Posterior cingulate gyrus (tissue), 11 donors: Measurements from ENCODE around the gene NADK2.

Experiments
- DNase-seq, 10 donors: peaks; one replicate each; pipeline versions ENCODE4 v3.0.0 to v3.0.0-alpha.2; 2020 to 2021; ENCODE audit warnings: mixed read lengths in 3 of 10
- intact Hi-C: fragments of 100-400 bp; cut with DNase I; formaldehyde crosslinking; loops from one replicate; pipeline ENCODE4 v1.15.1; 2023

The NADK2 gene

DNA sequence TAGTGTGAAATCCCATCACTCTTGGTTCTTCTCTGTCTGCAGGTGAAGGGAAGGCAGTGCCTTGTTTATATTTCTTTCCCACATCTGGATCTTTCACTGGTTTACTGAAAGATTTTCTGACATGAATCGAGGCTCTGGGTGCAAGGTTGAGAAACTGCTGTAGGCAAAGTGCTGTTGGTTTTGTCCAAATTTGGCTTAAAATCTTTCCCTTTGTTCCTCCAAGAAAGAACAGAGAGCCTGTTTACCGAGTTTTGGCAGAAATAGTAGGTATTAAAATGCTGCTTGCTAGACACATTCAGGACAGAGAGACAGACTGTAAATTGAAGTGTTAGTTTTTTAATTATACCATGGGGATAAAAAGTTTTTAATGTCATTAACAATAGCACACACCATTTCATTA is 68.3 kb downstream of the NADK2 start:
- DNase-seq, result no peak
- intact Hi-C loops, result loop anchor here (10.0 kb wide), 1 partner anchor 131 kb away; the partner anchor contains the start of gene RANBP3L

DNA sequence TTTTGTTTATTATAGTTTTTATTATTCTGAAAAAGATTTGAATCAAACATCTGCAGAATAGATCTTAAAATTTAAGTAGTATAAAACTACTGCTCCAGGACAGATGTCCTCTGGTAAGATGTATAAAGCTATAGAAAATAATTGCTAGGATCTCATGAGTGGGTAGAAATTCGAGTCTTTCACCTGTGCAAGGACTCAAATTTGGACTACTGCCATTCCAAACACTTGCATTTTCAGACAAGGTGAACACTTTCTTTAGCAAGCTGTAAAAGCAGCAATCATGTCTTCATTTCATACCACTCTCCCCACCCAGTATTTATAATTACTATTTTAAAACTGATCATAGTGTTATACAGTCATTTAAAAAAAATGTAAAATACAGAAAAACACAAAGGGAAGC is 69.1 kb downstream of the NADK2 start:
- intact Hi-C loops, result loop anchor here (10.0 kb wide), 1 partner anchor 132 kb away; the partner anchor contains the start of gene RANBP3L
- DNase-seq, result no peak

DNA sequence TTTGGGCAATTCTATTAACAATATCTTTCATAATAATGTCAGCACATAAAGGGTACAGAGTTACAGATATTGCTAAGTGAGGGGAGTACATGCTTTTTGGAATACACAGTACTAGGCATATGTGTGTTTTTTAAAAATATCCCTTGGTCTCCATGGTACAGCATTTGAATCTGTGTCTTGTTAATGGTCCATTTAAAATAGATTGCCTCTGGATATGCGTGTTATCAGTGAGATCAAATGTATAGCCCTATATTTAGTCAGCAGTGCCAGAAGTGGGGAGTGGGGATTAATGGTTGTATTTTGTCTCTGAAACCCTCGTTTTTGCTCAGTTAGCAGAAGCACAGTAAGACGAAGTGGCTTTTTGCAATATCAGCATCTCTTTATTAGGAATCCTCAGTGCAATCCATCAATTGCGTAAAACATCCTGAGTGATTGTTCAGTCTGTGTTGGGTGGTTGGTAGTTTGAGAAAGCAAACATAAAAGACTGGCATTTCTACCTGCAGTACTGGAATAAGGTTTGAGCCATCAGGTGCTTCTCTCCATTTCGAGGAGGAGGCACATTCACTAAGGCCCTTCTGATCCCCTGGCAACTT is 70.8 kb downstream of the NADK2 start:
- intact Hi-C loops, result loop anchor here (10.0 kb wide), 1 partner anchor 134 kb away; the partner anchor contains the start of gene RANBP3L
- DNase-seq, result no peak

DNA sequence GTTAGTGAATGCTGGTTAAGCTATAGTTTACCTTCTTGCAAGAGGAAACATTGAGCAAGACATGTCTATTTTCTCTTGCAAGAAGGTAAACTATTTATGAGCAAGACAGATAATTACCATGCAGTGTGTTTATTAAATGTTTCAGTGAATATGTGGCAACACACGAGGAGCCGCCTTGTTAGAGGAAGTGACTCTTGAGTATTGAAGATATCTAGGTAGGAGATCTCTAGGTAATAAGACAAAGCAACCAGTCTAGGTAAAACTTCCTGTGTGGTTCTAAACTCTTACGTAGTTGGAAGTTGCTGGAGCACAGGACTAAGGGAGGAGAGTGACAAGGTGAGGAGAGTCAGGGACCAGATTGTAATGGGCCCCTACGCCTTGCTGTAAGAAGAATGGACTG is 73.0 kb downstream of the NADK2 start:
- intact Hi-C loops, result no loop called here
- DNase-seq, result no peak

DNA sequence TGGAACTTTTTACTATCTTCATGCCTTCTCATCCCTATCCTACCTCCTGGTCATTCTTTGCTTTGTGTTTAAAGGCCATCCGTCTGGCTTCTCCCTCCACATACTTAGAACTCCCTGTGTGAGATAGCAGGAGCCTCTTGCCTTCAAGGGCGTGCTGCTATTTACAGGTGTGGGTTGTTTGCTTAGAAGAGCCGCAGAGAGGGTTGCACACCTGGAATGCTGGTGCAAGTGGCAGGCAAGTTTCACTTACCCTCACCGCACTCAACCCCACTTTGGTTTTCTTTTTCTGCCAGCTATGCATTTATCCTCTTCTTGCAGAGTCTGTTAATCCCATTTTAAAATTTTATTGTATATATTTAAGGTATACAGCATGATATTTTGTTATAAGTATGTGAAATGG is 77.3 kb downstream of the NADK2 start:
- intact Hi-C loops, result no loop called here
- no peak for DNase-seq

DNA sequence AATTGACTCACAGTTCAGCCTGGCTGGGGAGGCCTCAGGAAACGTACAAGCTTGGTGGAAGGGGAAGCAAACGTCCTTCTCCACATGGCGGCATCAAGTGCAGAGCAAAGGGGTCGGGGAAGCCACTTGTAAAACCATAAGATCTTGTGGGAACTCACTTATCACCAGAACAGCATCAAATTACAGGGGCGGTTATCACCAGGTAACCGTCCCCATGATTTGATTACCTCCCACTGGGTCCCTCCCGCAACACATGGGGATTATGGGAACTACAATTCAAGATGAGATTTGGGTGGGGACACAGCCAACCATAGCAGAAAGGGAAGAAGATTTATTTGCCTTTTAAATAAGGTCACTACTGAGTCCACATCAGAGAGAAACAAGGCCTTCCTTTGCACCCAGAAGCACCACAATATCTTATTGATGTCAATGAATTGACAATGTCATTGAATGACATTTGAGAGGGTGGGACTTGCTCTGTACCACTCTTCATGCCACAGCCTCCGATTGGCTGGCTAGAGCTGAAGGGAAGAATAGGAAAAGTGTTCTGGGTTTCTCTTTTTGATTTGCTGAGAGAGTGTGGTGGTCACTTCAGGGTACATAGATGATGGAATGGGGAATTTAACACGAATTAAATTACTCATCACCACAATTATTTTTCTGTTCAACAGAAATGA is 78.8 kb downstream of the NADK2 start:
- intact Hi-C loops, result no loop called here
- DNase-seq, result peak in 5 of 10 donors; percentile 23 to 84 (median 33)

DNA sequence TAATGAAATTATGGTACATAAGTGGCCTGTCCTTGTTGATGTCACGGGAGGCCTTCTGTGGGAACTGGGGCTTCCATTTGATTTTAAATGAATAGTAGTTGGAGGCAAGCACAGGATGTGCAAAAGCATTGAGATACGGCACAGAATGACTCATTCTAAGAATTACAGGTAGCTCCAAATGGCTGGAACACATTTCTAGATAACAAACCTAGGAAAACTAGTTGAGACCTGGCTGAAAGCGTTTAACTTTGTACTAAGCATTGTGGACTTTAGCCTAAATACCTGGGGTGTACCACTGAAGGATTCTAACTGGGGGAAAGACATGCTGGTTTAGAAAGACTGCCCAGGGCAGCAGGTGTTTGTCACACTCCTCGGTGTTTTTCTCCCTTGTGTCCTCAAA is 80.4 kb downstream of the NADK2 start:
- intact Hi-C loops, result no loop called here
- DNase-seq, result no peak

DNA sequence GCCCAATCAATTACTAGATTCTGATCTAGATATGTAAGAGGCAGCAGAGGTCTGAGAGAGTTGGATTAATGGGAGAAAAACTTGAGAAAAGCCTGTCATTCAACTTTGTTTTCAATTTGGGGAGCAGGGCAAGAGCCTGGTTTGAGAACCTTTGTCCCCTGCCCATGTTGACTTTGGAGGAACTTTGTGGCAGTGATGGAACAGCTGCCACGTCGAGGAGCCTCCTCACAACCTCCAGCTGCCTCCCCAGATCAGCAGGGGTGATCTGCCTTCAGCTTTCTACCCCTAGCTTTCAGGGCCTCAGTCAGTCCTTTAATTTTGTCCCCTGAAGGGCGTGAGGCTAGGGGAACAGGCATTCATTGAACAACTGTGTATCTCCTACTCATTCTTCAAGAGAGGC is 81.1 kb downstream of the NADK2 start:
- DNase-seq, result no peak

DNA sequence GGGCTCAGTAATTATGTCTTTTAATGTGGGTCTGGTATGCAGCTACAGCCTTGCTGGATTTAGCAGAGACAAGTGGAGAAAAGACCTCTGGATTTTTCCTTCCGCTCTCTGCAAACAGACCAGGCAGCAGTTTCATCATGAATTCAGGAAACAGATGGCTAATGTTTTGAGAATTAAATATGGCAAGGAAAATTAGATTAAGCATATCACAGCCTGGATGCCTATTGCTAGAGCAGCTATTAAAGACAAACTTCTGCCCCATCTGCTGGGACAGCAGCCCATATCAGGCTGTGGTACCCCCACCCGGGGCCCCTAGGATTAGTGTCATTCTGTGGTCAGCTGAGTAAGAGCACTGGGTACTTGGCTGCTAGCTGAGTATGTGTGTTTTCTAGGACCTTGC is 83.6 kb downstream of the NADK2 start:
- DNase-seq, result no peak
- intact Hi-C loops, result no loop called here

More for the DNA sequence above, 81.1 kb downstream of the NADK2 start:
- intact Hi-C loops, result no loop called here

DNA sequence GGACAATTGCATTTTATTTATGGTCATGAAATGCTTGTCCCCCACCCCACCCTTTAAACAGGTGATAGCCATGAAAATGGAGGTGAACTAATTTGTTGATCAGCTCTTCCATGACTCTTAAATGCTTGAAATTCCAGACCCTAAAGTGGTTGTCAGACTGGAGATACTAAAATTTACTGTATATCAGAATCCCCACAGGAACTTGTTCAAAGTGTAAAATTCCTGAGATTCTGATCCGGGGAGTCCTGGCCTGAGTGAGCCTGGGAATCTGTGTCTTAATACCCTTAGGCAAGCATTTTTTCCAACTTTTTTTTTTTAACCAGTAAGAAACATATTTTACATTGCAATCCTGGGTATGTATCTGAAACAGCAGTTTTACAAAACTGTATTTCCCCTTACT is 85.1 kb downstream of the NADK2 start:
- intact Hi-C loops, result no loop called here
- DNase-seq, result no peak

DNA sequence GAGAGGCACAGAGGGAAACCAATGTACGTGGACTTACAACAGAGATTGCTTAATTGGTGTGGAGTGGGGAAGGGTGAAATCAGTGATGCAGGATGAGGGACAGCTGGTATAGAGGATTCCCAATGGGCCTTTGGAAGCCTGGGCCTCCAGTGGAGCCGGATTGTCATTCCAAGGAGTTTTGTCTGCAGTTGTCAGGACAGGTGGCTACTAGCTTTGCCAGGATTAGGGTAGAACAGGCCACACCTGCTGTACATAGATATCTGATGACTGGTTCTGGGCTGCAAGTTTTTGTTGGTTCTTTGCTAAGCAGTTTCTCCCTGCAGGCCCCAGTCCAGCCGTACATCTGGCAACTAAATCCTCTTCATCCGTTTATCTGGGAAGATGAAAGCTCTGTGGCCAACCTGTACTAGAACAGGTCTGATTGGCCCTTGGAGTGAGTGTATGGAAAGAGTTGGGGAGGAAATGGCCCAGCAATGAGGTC is 85.6 kb downstream of the NADK2 start:
- intact Hi-C loops, result no loop called here
- no peak for DNase-seq

DNA sequence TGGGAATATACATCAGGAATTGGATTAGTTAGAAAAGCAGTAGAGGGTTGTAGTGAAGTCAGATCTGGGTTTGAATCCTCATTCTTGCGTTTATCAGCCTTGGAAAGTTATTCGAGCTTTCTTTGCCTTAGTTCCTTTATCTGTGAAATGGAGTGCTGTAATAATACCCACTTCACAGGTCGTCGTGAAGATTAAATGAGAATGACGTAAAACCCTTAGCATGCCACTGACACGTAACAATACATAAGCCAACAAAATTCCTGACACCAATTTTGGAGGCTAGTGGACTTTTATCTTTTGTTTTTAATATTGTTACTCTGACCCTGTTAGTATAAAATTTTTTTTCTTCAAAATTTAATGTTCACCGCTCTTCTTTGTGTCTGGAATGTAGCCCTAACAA is 86.4 kb downstream of the NADK2 start:
- intact Hi-C loops, result no loop called here
- DNase-seq, result no peak

DNA sequence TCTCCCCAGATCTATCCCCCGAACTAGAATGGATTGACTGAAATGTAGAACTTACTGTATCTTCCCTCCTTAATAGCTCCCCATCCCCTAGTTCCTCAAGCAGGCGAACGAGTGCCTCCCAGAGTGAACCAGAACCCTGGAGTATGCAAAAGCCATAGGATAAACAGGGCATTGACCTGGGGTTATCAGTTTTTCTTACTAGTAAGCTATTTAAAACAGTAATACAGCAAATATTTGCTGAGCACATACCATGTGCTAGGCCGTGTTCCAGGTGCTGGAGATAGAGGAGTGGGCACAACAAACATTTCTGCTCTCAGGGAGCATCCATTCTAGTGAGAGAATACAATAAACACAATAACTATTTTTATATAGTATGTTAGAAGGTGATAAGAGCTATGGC is 88.0 kb downstream of the NADK2 start:
- DNase-seq, result no peak
- intact Hi-C loops, result loop anchor here (5.0 kb wide), 2 partner anchors 89 to 724 kb away; partner anchors contain the start of genes NADK2 and NIPBL

DNA sequence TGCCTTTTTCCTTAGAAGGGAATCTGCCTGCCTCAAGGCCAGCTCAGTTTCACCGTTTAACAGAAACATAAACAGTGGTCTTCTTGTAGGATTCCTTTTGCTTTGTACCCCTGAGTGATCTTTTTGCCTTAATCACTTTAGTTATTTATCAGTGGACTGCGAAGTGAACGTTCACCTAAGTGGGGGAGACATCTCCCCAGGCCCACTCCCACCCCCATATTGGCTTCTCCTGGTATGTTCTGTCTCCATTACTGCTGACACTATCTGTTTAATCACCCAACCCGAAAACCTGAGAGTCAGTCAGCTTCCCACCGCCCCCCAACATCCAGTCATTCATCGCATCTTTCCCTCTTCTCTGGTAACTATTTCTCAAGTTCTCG is 88.4 kb downstream of the NADK2 start:
- DNase-seq, result no peak
- intact Hi-C loops, result loop anchor here (5.0 kb wide), 2 partner anchors 89 to 724 kb away; partner anchors contain the start of genes NADK2 and NIPBL

DNA sequence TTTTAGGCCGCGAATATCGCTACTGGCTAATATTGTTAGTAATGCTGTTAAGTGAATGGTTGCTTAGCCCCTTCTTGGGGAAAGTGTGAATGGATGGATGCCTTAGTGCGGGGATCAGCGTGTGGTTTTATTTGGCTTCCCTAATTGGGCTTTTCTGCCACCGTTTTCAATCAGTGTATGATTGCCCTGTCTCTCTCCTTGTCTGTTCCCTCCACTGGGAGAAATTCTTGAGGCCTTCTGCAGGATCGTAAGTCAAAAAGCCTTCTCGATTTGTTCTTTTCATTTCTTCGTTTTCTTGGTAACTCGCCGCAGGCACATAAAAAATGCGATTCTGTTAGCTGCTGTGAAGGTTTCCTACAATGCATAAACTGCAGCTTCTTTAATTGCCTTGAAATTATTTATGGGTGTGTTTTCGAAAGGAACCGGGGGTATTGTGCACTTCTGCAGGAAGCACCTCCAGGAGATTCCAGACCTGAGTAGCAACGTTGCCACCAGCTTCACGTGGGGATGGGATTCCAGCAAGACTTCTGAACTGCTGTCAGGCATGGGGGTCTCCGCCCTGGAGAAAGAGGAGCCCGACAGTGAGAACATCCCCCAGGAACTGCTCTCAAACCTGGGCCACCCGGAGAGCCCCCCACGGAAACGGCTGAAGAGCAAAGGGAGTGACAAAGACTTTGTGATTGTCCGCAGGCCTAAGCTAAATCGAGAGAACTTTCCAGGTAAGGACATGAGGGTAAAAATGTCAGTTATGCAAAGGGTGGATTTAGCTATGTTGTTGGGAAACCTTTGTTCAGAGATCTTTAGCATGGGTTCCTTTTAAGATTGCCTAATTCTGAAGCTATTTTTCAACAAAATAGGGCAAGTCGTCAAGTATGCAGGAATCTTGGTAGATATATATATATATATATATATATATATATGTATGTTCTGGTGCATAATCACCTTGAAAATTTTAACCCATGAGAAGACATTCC is 89.1 kb downstream of the NADK2 start:
- intact Hi-C loops, result loop anchor here (5.0 kb wide), 2 partner anchors 90 to 725 kb away; partner anchors contain the start of genes NADK2 and NIPBL
- peak in 2 of 10 donors; percentile 60 to 80 for DNase-seq

DNA sequence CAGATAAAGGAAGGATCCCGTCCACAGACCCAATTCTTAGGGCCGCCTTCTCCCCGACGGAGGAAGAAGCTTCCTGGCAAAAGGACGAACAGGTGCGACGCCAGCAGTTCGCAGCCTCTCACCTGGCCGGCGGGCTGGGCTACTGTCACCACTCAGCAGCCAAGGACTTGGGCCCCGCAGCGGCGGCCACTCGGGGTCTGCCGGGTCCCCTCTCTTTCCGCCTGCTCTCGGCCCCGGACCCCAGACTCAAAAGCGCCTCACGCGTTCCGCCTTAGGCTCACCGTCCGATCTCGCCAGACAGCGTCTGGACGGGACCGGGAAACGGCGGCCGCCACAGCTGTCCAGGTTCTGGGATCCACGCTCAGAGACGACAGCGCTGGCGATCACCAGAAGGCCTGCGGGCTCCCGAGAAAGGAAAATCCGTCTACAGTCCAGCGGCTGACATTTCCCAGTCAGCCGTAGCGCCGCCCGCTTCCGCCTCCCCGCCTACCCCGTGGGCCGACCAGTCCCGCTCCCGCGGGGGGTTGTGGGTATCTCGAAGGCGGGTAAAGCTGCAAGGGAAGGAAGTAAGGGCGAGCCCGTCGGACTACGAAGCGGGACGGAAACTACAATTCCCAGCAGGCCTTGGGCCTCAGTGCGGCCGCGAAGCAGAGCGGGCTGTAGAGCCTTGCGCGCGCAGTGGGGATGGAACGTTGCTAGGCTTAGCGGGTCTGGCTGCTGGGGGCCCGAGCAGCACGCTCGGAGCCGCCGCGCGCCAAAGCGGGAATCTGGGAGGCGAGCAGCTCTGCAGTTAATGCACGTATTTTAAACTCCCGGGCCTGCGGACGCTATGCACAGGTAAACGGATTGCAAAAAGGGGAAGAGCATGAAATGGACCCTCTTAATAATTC is 90.0 kb downstream of the NADK2 start, which contains the start of the genes LMBRD2 and SKP2:
TSS of gene LMBRD2 (minus strand) at position 454 of the 890 bp plus-strand sequence. CDS start 8,538 bp downstream, outside the sequence.
TSS of gene SKP2 (plus strand) at position 678 of the 890 bp plus-strand sequence. CDS start at position 830, 152 bp downstream.
- intact Hi-C loops, result loop anchor here (5.0 kb wide), 2 partner anchors 91 to 726 kb away; partner anchors contain the start of genes NADK2 and NIPBL
- peak; percentile 98 to 100 (median 99) for DNase-seq

DNA sequence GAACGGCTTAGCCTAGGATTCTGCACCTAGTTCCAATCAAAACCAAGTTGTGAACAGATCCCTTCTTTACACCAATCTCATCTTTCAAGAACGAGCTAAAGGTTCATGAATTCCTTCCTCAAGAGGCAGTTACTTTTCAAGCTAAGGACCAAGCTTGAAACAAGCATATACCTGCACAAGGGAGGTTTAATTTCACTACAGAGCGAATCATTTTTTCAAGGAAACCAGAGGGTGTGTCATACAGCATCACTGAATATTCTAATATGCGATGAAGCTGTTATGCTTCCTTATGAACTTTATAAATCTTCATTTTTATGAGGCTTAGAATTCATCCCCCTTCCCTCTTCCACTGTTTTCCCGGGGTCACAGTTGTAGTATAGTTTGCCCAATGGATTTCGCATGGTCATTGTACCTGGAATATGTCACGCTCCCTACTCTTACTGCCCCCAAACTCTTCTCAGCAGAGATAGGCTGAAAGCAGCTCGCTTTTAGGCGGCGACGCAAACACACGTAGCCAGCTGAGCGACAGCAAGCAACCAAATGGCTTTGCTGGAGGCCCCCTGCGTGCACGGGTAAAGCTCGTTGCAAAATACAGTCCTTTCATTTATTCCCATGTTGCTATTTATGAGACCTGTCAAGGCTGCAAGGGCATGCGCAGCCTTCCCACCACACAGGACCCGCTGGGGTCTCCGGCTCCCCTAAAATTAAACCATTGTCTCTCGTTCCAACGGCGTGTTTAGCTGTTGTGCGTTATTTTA is 90.9 kb downstream of the NADK2 start:
- peak in 9 of 10 donors; percentile 28 to 96 (median 68) for DNase-seq
- intact Hi-C loops, result loop anchor here (5.0 kb wide), 2 partner anchors 91 to 726 kb away; partner anchors contain the start of genes NADK2 and NIPBL

DNA sequence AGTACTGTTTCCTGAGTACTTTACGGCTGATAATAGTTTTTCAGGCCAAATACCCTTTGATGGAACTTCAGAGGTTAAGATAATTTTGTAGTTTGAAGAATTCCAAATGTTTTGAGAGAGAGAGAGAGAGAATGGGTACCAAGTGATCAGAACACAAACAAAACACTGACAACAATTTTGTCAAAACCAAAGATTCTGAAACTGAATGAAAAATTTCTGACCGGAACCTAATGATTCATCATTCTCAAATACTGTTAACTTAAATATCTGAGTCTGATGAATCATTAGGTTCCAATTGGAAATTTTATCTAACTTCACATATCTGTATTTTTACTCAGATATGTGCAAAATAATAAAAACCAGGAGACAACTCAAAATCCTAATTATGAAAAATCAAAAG is 94.0 kb downstream of the NADK2 start:
- no peak for DNase-seq
- intact Hi-C loops, result no loop called here
